K562 (cell line): ENCODE measurements around the gene GRIK1. TPM values are rescaled to one million over a fixed set of nuclear protein-coding genes. Genes with fewer than 3 reads are reported as not detected.

Source experiments
- polyA plus RNA-seq, 8 experiments: library from polyadenylated mRNA; depleted of rRNA in 4 of 8; stranded (reverse) in 5 of 8; unstranded in 3 of 8; fragments of >200 nt; fragmentation: Nextera tagmentation in 2 of 8; fragmentation: Illumina TruSeq in 1 of 8; extraction: Ambion mirVana in 2 of 8; extraction: Trizol in 1 of 8; gene quantifications; 2 replicates each; pipeline versions ENCODE4 v1.2.1 to v1.2.3, GENCODE V29; 2011 to 2014; ENCODE audit warnings: inconsistent platforms in 1 of 8, missing spikeins in 1 of 8
- total RNA-seq, 7 experiments: library from RNA; depleted of rRNA in 6 of 7; stranded (reverse); fragments of >200 nt in 6 of 7; fragmentation: Illumina TruSeq in 2 of 7; extraction: Trizol in 2 of 7; gene quantifications; 2 replicates each; pipeline versions ENCODE4 v1.2.1 to v1.2.3, GENCODE V29; 2011 to 2021; ENCODE audit warnings: low replicate concordance in 1 of 7

Gene GRIK1
- total and polyA plus RNA-seq, 9 of the 15 experiments (the other 6 are each of a cell fraction or from before 2014, with no cell fraction given), result 0.17 to 2.8 (median 0.53) TPM

Other genes with a start within 250 kb of the GRIK1 start
- gene CLDN17, start 226.8 kb upstream of the GRIK1 start, total RNA-seq (2014; rRNA removed), result not detected in 2 replicates
- not detected in 2 replicates for gene CLDN17, start 226.8 kb upstream of the GRIK1 start, total RNA-seq (2014; rRNA removed; fragmentation: Illumina TruSeq; extraction: Trizol)
- gene CLDN17, start 226.8 kb upstream of the GRIK1 start, total RNA-seq (2015; rRNA removed; fragmentation: Illumina TruSeq; extraction: Trizol), result not detected in 2 replicates
- not detected in 2 replicates for gene CLDN17, start 226.8 kb upstream of the GRIK1 start, total RNA-seq (2021)
- gene CLDN17, start 226.8 kb upstream of the GRIK1 start, polyA plus RNA-seq (2011; rRNA removed), result not detected in 2 replicates
- not detected in 2 replicates for gene CLDN17, start 226.8 kb upstream of the GRIK1 start, polyA plus RNA-seq (2014; fragmentation: Illumina TruSeq; extraction: Trizol)
- not detected for gene CLDN17, start 226.8 kb upstream of the GRIK1 start, polyA plus RNA-seq (2014; fragmentation: Nextera tagmentation; extraction: Ambion mirVana)
- not detected in 2 replicates for gene CLDN17, start 226.8 kb upstream of the GRIK1 start, polyA plus RNA-seq (2014; rRNA removed)